SHP77 treated with DMSO at 0.1 percent for 48 hours (cell line): ENCODE data around the gene CYB5B.
"Not testable (repeated sequence)": the region's sequence is repeated elsewhere in the genome, so short reads cannot be mapped to it uniquely, and the experiment has no call there.

Experiments used
- DNase-seq: peaks from one replicate; lab custom pipeline; 2025; lab: John Stamatoyannopoulos, UW

The CYB5B gene

GRCh38 chr16:69410219-69410990 is 14.0 kb upstream of the CYB5B start:
- DNase-seq = no peak

- DNase-seq = no peak
Measured at GRCh38 chr16:69411064-69411985, 13.1 kb upstream of the CYB5B start.

- DNase-seq = no peak
Measured at GRCh38 chr16:69412287-69412686, 12.1 kb upstream of the CYB5B start.

- DNase-seq = no peak
Measured at GRCh38 chr16:69413045-69413664, 11.3 kb upstream of the CYB5B start.

GRCh38 chr16:69417520-69418199 is 6.8 kb upstream of the CYB5B start:
- DNase-seq = no peak

GRCh38 chr16:69419956-69420355 is 4.5 kb upstream of the CYB5B start:
- DNase-seq = no peak

- no peak for DNase-seq
Measured at GRCh38 chr16:69423189-69423588, 1.2 kb upstream of the CYB5B start.

- no peak for DNase-seq
Measured at GRCh38 chr16:69424935-69425784, 741 bp downstream of the CYB5B start.

GRCh38 chr16:69428652-69429051 is 4.2 kb downstream of the CYB5B start:
- no peak for DNase-seq

- not testable (repeated sequence) for DNase-seq
Measured at GRCh38 chr16:69429058-69429640, 4.7 kb downstream of the CYB5B start.

GRCh38 chr16:69431948-69432468 is 7.6 kb downstream of the CYB5B start:
- no peak for DNase-seq

GRCh38 chr16:69434066-69434465 is 9.6 kb downstream of the CYB5B start:
- DNase-seq = no peak

- DNase-seq = no peak
Measured at GRCh38 chr16:69435977-69436820, 11.8 kb downstream of the CYB5B start.

- no peak for DNase-seq
Measured at GRCh38 chr16:69436896-69437295, 12.5 kb downstream of the CYB5B start.

- no peak for DNase-seq
Measured at GRCh38 chr16:69438465-69438864, 14.0 kb downstream of the CYB5B start.

- DNase-seq = no peak
Measured at GRCh38 chr16:69440250-69440649, 15.8 kb downstream of the CYB5B start.

GRCh38 chr16:69441030-69441429 is 16.6 kb downstream of the CYB5B start:
- DNase-seq = not testable (repeated sequence)

GRCh38 chr16:69443927-69444631 is 19.7 kb downstream of the CYB5B start:
- no peak for DNase-seq
